ENCODE data around the gene TUBE1. TPM values are rescaled to one million over a fixed set of nuclear protein-coding genes. Genes with fewer than 3 reads are reported as not detected.

Gene TUBE1
- total RNA-seq, 3 donors from 2014 or later = 27.7 to 72.4 (median 48.2) TPM

GRCh38 chr6:112039431-112039770 is 47.9 kb downstream of the TUBE1 start:
- peak overlapping the region in 1 of 2 donors; percentile 86 for H3K27ac ChIP-seq
- H3K9me3 ChIP-seq = no peaks in the 10 kb centered on the region
- no peak for DNase-seq (ENCODE audit: low spot score in 2 of 2)
- H3K36me3 ChIP-seq = no peaks in the 10 kb centered on the region
- H3K27me3 ChIP-seq = no peaks in the 10 kb centered on the region
- intact Hi-C loops (cut with DNase I; ENCODE audit: low total_unique reads) = no loop called here
- peaks cover 0 to 4% of the 10 kb centered on the region in 2 donors for H3K4me1 ChIP-seq
- TF ChIP-seq CTCF (IDR thresholded peaks at IDR 0.05) (no peak), POLR2AphosphoS5 (IDR thresholded peaks at IDR 0.05) (no peak), POLR2A (IDR thresholded peaks at IDR 0.05) (no peak)
- no peak overlapping the region for H3K4me3 ChIP-seq

GRCh38 chr6:112038756-112039430 is 48.4 kb downstream of the TUBE1 start:
- Histone ChIP-seq H3K27me3 (no peaks in the 10 kb centered on the region), H3K36me3 (no peaks in the 10 kb centered on the region), H3K9me3 (no peaks in the 10 kb centered on the region), H3K4me1 (peaks cover 0 to 4% of the 10 kb centered on the region in 2 donors), H3K4me3 (no peak overlapping the region), H3K27ac (peak overlapping the region; percentile 54 to 86)
- no peak for DNase-seq (ENCODE audit: low spot score in 2 of 2)
- intact Hi-C loops (cut with DNase I; ENCODE audit: low total_unique reads) = no loop called here
- no peak for TF ChIP-seq POLR2A (IDR thresholded peaks at IDR 0.05)
- no peak for TF ChIP-seq CTCF (IDR thresholded peaks at IDR 0.05)
- no peak for TF ChIP-seq POLR2AphosphoS5 (IDR thresholded peaks at IDR 0.05)

- Histone ChIP-seq H3K27me3 (no peaks in the 10 kb centered on the region), H3K9me3 (no peaks in the 10 kb centered on the region), H3K36me3 (no peaks in the 10 kb centered on the region), H3K4me3 (no peak overlapping the region), H3K27ac (peak overlapping the region; percentile 54 to 86), H3K4me1 (peaks cover 0 to 4% of the 10 kb centered on the region in 2 donors)
- no peak for DNase-seq (ENCODE audit: low spot score in 2 of 2)
- no peak for TF ChIP-seq POLR2AphosphoS5 (IDR thresholded peaks at IDR 0.05)
- no peak for TF ChIP-seq CTCF (IDR thresholded peaks at IDR 0.05)
- no peak for TF ChIP-seq POLR2A (IDR thresholded peaks at IDR 0.05)
- intact Hi-C loops (cut with DNase I; ENCODE audit: low total_unique reads) = no loop called here
Measured at GRCh38 chr6:112038268-112038667, 49.0 kb downstream of the TUBE1 start.

DNA sequence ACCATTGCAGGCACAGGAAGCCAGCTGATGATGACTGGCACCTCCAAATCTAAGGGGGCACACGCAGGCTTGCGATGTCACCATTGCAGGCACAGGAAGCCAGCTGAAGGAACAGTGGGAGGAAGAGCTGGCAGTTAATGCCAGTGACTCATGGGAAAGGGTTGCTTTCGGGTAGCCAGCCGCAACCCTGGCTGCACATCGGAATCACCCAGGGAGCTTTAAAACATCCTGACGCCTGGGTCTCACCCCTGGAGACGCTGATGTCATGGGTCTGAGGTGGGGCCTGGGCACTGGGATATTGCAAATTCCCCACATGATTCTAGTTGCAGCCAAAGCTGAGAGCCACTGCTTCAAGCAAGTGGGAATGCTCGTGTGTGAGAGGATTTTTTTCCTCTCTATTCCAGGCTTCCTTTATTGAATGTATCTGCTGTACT is 49.5 kb downstream of the TUBE1 start:
- intact Hi-C loops (cut with DNase I; ENCODE audit: low total_unique reads) = no loop called here
- H3K27me3 ChIP-seq = no peaks in the 10 kb centered on the region
- H3K27ac ChIP-seq = peak overlapping the region; percentile 54 to 86
- DNase-seq (ENCODE audit: low spot score in 2 of 2) = peak in 1 of 2 donors; percentile 48
- H3K4me3 ChIP-seq = no peak overlapping the region
- peaks cover 0 to 4% of the 10 kb centered on the region in 2 donors for H3K4me1 ChIP-seq
- no peaks in the 10 kb centered on the region for H3K36me3 ChIP-seq
- no peaks in the 10 kb centered on the region for H3K9me3 ChIP-seq
- TF ChIP-seq POLR2AphosphoS5 (IDR thresholded peaks at IDR 0.05) (peak in 2 of 3 donors; percentile 68 to 90), CTCF (IDR thresholded peaks at IDR 0.05) (no peak)

DNA sequence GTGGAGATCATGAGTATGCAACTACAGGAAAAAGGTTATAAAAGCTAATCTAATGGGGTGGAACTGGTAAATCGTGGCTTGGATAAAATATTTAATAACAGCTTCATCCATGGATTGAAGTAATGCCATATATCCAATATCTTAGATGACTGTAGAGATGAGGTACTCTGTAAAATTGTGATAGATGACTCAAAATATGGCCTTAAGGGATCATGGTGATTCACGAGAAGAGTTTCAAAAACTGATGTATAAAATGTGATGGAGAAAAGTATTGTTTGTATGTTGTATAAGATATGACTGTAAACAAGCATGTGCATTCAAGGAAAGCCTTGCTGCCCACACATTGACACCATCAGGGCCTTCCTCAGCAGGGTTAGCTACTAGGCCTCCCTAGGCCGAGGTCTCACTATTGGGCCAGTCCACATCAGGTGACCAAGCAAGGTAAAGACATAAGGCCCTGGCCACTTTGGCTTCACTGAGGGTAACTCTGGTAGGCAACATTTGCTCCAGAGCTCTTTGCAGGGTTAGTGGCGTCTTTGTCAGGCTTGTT is 51.1 kb downstream of the TUBE1 start:
- DNase-seq (ENCODE audit: low spot score in 2 of 2) = no peak
- no peak for TF ChIP-seq POLR2AphosphoS5 (IDR thresholded peaks at IDR 0.05)
- no peak for TF ChIP-seq CTCF (IDR thresholded peaks at IDR 0.05)
- no peak for TF ChIP-seq POLR2A (IDR thresholded peaks at IDR 0.05)
- Histone ChIP-seq H3K27me3 (no peaks in the 10 kb centered on the region), H3K4me3 (no peak overlapping the region), H3K4me1 (peaks cover 0 to 4% of the 10 kb centered on the region in 2 donors), H3K9me3 (no peaks in the 10 kb centered on the region), H3K27ac (peak overlapping the region; percentile 8 to 36), H3K36me3 (no peaks in the 10 kb centered on the region)
- intact Hi-C loops (cut with DNase I; ENCODE audit: low total_unique reads) = no loop called here

All from breast epithelium (tissue), 4 donors.